Kidney (tissue), 2 donors: ENCODE measurements around the gene SELENOI. TPM values are rescaled to one million over a fixed set of nuclear protein-coding genes. Genes with fewer than 3 reads are reported as not detected.

Source experiments
- polyA plus RNA-seq: library from polyadenylated mRNA; stranded (reverse); fragments of 350-450 nt; fragmentation: Illumina TruSeq; extraction: RNeasy Lipid Tissue Mini Kit (QIAGEN cat#74804); gene quantifications from one replicate; pipeline ENCODE4 v1.2.3, GENCODE V29; 2014; ENCODE audit warnings: low read depth, low replicate concordance; ENCODE audit not compliant: insufficient read depth
- total RNA-seq: library from RNA; stranded (reverse); fragmentation: NEBNext Ultra II Directional; extraction: Animal tissue kit (Norgen Biotek cat#: 25700); gene quantifications from one replicate; pipeline ENCODE4 v1.2.1, GENCODE V29; 2021
- donor health status: DM: yes; HTN: yes; CAD: no.

SELENOI gene
- total and polyA plus RNA-seq, 2 donors from 2014 or later = 5.3 to 23.7 TPM

Other genes starting within 250 kb of the SELENOI start
- gene GAREM2, start 173.1 kb upstream of the SELENOI start, total RNA-seq = 3.2 TPM
- gene GAREM2, start 173.1 kb upstream of the SELENOI start, polyA plus RNA-seq = 1.2 TPM
- gene HADHA, start 101.5 kb upstream of the SELENOI start, total RNA-seq = 135 TPM
- 171 TPM for gene HADHA, start 101.5 kb upstream of the SELENOI start, polyA plus RNA-seq
- 132 TPM for gene HADHB, start 101.2 kb upstream of the SELENOI start, total RNA-seq
- 232 TPM for gene HADHB, start 101.2 kb upstream of the SELENOI start, polyA plus RNA-seq
- gene ADGRF3, start 646 bp downstream of the SELENOI start, total RNA-seq = 0.94 TPM
- 1.8 TPM for gene ADGRF3, start 646 bp downstream of the SELENOI start, polyA plus RNA-seq
- 0.76 TPM for gene DRC1, start 55.8 kb downstream of the SELENOI start, total RNA-seq
- not detected for gene DRC1, start 55.8 kb downstream of the SELENOI start, polyA plus RNA-seq
- 0.16 TPM for gene OTOF, start 132.0 kb downstream of the SELENOI start, total RNA-seq
- not detected for gene OTOF, start 132.0 kb downstream of the SELENOI start, polyA plus RNA-seq